Fibroblast of the aortic adventitia (primary cell): Measurements from ENCODE around the gene IRX3. TPM values are rescaled to one million over a fixed set of nuclear protein-coding genes. Genes with fewer than 3 reads are reported as not detected.

ENCODE experiments used
- DNase-seq: peaks from one replicate; pipeline ENCODE4 v3.0.0-alpha.2; 2010; ENCODE audit warnings: low read depth
- H3K4me3 ChIP-seq: 2 replicates; pipeline ENCODE4 v1.5.1; 2011; ENCODE audit warnings: low read depth, mild to moderate bottlenecking, control low read depth, low read length, moderate library complexity
- total RNA-seq: library from RNA; depleted of rRNA; stranded (reverse); fragments of >200 nt; gene quantifications from 2 replicates; pipeline ENCODE4 v1.2.3, GENCODE V29; 2012; ENCODE audit warnings: low replicate concordance
- TF ChIP-seq, protein P1 (sequence below): IDR thresholded peaks from 2 replicates; pipeline ENCODE4 v1.5.1; 2011; ENCODE audit warnings: mild to moderate bottlenecking, low read length, control low read depth, inconsistent platforms; ENCODE audit not compliant: insufficient read depth

The IRX3 gene
- total RNA-seq, 1 donor = 0.09 TPM

DNA sequence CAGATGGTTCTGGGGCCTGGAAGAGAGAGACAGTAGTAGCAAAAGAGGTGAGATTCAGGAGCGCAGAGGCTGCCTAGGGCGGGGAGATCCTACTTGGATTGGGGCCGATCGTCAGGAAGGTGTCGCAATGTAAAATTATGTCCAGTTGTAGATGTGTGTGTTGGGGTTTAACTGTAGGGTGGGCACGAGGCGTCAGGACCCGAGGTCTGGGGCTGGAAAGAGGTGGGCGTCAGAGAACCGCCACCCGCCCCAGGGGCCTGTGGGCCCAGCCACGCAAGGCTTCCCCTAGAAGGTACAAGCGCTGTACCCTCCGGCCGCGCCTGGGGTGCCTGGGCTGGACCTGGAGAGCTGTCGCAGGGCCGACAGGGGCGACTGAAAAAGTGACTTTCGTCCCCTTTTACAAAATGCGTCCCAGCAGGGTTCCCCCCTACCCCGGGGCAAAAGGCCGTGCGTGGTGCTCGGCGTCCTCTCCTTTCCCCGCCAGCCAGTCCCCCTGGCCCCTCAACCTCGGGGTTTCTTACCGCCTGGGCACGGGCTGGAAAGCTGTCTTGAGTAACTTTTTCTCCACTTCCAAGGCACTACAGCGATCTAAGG lies 2.8 kb downstream of the IRX3 start:
- peak; percentile 38 for DNase-seq
- TF ChIP-seq, protein P1, sequence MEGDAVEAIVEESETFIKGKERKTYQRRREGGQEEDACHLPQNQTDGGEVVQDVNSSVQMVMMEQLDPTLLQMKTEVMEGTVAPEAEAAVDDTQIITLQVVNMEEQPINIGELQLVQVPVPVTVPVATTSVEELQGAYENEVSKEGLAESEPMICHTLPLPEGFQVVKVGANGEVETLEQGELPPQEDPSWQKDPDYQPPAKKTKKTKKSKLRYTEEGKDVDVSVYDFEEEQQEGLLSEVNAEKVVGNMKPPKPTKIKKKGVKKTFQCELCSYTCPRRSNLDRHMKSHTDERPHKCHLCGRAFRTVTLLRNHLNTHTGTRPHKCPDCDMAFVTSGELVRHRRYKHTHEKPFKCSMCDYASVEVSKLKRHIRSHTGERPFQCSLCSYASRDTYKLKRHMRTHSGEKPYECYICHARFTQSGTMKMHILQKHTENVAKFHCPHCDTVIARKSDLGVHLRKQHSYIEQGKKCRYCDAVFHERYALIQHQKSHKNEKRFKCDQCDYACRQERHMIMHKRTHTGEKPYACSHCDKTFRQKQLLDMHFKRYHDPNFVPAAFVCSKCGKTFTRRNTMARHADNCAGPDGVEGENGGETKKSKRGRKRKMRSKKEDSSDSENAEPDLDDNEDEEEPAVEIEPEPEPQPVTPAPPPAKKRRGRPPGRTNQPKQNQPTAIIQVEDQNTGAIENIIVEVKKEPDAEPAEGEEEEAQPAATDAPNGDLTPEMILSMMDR = no peak
- H3K4me3 ChIP-seq = peak overlapping the region; percentile 76

DNA sequence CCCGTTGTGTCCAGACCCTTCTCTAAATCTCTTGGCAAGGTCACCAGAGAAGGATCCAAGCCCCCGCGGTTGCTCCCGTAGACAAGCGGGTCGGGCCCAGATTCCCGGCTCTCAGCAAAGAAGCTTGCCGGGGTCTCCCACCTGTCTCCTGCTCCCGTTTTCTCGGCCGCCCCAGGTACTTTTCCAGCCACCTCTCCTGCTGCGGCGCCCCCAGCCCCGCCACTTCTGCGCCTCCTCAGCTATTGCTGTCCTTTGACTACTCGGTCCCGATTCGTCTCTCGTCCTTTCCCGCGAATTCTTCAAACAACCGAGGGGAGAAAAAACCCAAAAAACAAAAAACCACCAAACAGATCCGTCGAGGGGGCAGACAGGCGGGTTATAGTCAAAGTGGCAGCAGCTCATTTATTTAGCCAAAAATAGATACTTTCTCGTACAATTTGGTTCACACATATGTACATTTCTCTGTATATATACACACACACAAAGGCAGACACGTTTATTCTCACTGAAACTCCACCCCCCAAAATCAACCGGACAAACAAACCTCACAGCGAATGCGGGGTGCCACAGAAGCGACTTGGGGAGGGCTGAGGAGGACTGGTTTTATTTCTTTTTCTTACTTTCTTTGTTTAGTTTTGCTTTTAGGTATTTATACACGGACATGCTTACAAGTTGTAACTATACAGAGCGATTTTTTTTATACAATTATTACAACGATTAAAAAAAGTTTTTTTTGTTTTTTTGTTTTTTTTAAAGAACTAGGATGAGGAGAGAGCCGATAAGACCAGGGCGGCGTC lies 3.5 kb downstream of the IRX3 start:
- TF ChIP-seq, protein P1 = no peak
- H3K4me3 ChIP-seq = peak overlapping the region; percentile 76
- DNase-seq = no peak

DNA sequence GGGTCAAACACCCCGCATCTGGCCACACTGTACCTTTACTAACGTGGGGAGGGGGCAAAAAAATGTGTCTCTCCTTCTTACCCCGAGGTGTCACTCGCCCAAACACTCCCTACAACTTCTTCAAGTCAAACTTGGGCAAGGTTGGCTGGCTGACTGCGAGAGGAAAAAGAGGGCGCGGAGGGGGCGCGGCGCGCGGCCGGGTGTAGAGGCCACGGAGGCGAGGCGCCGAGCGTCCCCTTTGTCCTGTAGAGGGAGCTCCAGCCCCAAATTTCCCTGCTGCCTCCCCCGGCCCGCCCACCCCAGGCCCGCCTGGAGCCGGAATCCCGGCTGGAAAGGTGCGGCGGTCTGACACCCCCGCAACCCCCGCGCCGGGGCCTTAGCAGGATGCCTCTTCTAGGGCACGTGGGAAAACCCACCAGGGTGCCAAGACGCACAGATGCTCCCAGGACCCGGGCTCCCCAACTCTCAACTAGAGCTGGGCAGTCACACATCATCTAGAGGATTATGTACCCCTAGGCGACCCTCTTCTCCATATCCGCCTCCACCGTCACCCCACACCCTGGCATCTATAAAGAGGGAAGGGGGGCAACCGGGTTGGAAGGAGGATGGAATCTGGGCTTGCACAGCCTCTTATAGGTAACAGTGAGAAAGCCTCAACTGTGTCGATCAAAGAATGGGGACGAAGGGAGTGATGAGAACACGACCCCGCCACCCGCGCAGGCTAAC lies 4.2 kb downstream of the IRX3 start:
- peak; percentile 53 for DNase-seq
- peak overlapping the region; percentile 22 for H3K4me3 ChIP-seq
- TF ChIP-seq, protein P1 = peak; percentile 68

DNA sequence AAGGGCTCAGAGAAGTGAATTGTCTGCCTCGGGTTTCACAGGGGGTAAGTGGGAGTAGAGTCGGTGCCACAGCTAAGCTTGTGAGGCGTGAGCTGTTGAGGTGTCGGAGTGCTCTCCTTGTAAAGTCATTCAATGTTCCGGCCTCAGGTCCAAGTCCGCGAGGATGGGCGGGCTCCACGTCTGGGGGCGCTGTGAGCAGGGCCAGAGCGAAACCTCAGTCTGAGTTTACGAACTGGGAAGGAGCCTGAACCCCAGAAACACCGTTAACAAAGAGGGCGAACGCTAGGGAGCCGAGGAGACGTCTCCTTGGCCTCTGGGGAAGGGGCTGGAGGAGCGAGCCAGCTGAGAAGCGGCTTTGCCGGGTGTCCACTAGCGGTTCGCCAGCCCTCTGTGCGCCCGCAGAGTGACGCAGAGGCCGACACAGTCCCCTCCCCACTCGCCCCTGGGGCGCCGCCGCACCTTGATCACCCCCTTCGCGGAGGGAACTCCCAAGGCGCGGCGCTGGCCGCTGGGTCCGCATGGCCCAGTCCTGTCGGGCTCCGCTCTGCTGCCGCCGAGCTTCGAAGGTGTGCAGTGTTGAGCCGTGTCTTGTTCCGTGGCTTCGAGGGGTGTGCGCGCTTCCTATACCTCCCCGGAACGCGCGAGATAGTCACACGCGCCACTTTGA lies 4.9 kb downstream of the IRX3 start:
- peak overlapping the region; percentile 22 for H3K4me3 ChIP-seq
- TF ChIP-seq, protein P1 = no peak
- no peak for DNase-seq

DNA sequence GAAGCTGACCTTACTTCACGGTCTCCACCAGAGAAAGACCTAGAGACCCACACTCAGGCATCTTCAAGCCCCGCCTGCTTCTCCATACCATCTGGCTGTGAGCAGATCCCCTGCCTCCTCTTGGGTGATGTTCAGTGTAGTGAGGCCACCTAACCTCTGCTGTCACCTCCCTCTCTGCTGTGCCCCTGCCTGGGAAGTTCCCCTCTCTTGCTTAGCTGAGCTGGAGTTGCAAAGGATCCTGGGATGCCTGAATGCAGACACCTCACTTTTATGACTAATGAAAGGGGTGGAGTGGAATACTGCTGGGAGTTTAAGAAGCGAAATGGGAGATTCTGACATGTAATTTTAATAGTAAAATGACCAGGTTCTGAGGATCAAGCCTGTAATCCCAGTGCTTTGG lies 5.8 kb downstream of the IRX3 start:
- peak; percentile 35 for DNase-seq
- no peak overlapping the region for H3K4me3 ChIP-seq
- TF ChIP-seq, protein P1 = no peak

DNA sequence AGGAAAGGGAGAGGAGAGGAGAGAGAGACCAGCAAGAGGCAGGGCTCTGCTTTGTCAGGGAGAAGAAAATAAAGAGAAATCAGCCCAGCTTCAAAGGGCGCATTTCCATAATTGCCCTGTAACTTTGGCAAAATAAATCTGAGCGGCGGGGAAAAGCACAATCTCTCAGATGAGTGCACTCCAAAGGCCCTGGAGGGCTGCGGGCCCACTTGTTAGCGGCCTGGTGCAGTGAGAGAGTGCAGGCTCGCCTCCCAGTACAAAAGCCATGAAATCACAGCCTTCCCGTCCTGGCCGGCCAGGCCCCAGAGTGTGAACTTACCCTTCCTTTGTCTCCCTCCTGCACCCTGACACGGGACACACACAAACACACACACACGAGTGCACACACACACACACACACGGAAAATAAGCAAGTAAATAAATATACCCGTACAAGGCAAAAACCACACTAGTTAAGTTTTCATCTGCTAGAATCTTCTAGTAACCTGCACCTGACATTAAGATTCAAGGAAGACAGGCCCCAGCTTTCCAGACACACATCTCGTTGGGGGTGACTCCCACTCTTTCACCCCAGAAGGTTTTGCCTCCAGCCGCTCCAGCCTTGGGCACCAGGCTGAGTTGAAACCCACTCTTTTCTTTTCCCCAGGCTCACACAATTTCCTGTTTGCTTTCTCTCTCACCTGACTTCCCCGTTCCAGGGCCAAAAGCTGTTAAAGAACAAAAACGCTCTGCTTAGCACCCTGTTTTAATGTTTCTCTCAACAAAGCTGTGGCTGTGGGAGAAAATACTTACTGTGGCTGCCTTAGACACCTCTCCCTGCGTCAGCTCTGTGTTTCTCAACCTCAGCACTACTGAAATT lies 8.5 kb downstream of the IRX3 start:
- TF ChIP-seq, protein P1 = no peak
- H3K4me3 ChIP-seq = no peak overlapping the region
- DNase-seq = no peak
